C4-2B (cell line): ENCODE results near the gene SLC51B.

ENCODE experiments used
- H3K27ac ChIP-seq: fragments of 450-650 bp; 2 replicates; pipeline ENCODE4 v1.5.1; 2017
- CTCF ChIP-seq: fragments of 450-650 bp; conservative IDR thresholded peaks from 2 replicates; pipeline ENCODE4 v1.5.1; 2017; ENCODE audit warnings: mild to moderate bottlenecking
- ZFX ChIP-seq: fragments of 450-650 bp; IDR thresholded peaks from 2 replicates; pipeline ENCODE4 v1.6.1; 2017

The SLC51B gene

GRCh38 chr15:65021488-65021887 is 23.7 kb upstream of the SLC51B start:
- H3K27ac ChIP-seq: no peak overlapping the region
- TF ChIP-seq ZFX (no peak), CTCF (no peak)

- H3K27ac ChIP-seq: no peak overlapping the region
- TF ChIP-seq ZFX (no peak), CTCF (no peak)
Observed at GRCh38 chr15:65026756-65027155, 18.4 kb upstream of the SLC51B start.

GRCh38 chr15:65027593-65027992 is 17.6 kb upstream of the SLC51B start:
- H3K27ac ChIP-seq: no peak overlapping the region
- TF ChIP-seq CTCF: no peak

GRCh38 chr15:65028338-65028737 is 16.8 kb upstream of the SLC51B start:
- TF ChIP-seq ZFX (no peak), CTCF (no peak)
- no peak overlapping the region for H3K27ac ChIP-seq

DNA sequence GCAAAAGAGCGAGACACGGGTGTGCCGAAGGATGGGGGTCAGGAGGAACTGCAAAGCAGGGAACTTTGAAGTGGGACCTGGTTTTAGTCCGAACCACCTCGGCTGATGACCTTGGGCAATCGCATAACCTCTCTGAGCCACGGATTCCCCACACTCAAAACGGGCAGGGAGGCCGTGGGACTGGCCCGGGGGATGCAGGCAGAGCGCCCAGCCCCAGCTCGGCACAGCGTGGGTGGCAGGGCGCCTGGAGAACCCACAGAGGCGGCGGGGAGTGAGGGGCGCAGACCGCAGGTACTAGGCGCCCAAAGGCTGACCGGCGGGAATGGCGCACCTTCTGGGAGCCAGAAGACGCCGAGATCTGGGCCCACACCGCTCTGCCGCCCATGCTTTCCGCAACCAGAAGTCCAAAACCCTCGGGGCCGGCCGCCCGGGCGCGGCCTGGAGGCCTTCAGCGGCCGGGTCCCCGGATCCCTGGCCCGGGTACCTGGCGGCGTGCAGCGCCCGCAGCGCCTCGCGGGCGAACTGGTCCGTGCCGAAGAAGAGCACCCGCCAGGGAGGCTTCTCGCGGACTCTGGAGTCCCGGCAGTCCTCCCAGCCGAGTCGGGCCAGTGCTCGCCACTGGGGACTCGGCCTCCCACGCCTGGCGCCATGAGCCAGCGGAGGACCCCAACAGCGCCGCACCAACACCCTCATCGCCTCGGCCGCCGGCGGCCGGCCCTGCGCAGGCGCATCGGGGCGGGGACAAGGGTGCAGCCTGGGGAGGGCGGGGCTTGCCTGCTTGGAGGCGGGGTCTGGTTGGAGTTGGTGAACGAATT is 16.1 kb upstream of the SLC51B start, which contains the start of gene MTFMT:
MTFMT (minus strand) TSS at position 719 of the 815 bp plus-strand sequence; CDS start at position 693, 26 bp downstream.
- peak; percentile 20 for TF ChIP-seq CTCF
- TF ChIP-seq ZFX: peak; percentile 95
- H3K27ac ChIP-seq: peak within 1 kb of the TSS; percentile 79

- H3K27ac ChIP-seq: peak overlapping the region; percentile 79
Observed at GRCh38 chr15:65029736-65030208, 15.4 kb upstream of the SLC51B start.

More at GRCh38 chr15:65029736-65030208, 15.4 kb upstream of the SLC51B start:
- no peak for TF ChIP-seq CTCF
- no peak for TF ChIP-seq ZFX
